Cortex of kidney (tissue), 1 donor: ENCODE results near the gene FCRL6.

Experiments used
- DNase-seq: peaks from one replicate; lab custom pipeline; 2025; lab: John Stamatoyannopoulos, UW

FCRL6 gene

GRCh38 chr1:159802111-159802510 lies at the start of gene FCRL6:
FCRL6 (plus strand) TSS chr1:159802360; CDS start chr1:159802425, 65 bp downstream.
- no peak for DNase-seq

- no peak for DNase-seq
These were observed 48.8 kb upstream of the FCRL6 start for GRCh38 chr1:159753386-159753785.

- DNase-seq = no peak
These were observed 46.6 kb upstream of the FCRL6 start for GRCh38 chr1:159755451-159756007.

- no peak for DNase-seq
These were observed 45.8 kb upstream of the FCRL6 start for GRCh38 chr1:159756397-159756796.

GRCh38 chr1:159763686-159764085 lies 38.5 kb upstream of the FCRL6 start:
- no peak for DNase-seq

- no peak for DNase-seq
These were observed 36.4 kb upstream of the FCRL6 start for GRCh38 chr1:159765806-159766205.

GRCh38 chr1:159771127-159771895 lies 30.8 kb upstream of the FCRL6 start:
- DNase-seq = no peak

- no peak for DNase-seq
These were observed 27.7 kb upstream of the FCRL6 start for GRCh38 chr1:159774465-159774864.

- DNase-seq = no peak
These were observed 26.4 kb upstream of the FCRL6 start for GRCh38 chr1:159775716-159776115.

- DNase-seq = no peak
These were observed 23.9 kb upstream of the FCRL6 start for GRCh38 chr1:159778266-159778665.

GRCh38 chr1:159779403-159779851 lies 22.7 kb upstream of the FCRL6 start:
- no peak for DNase-seq

- peak; percentile 56 for DNase-seq
These were observed 21.3 kb upstream of the FCRL6 start, which contains the start of gene DUSP23 for GRCh38 chr1:159780583-159781582. DUSP23 (plus strand) TSS chr1:159780962; CDS start chr1:159781101, 139 bp downstream.

GRCh38 chr1:159781992-159782391 lies 20.2 kb upstream of the FCRL6 start:
- DNase-seq = no peak

GRCh38 chr1:159783724-159784123 lies 18.4 kb upstream of the FCRL6 start:
- DNase-seq = no peak

GRCh38 chr1:159786465-159786864 lies 15.7 kb upstream of the FCRL6 start:
- DNase-seq = no peak

- DNase-seq = no peak
These were observed 15.2 kb upstream of the FCRL6 start for GRCh38 chr1:159786966-159787365.

GRCh38 chr1:159790237-159790917 lies 11.8 kb upstream of the FCRL6 start:
- DNase-seq = no peak

GRCh38 chr1:159791031-159791430 lies 11.1 kb upstream of the FCRL6 start:
- DNase-seq = no peak

GRCh38 chr1:159791461-159791860 lies 10.7 kb upstream of the FCRL6 start:
- no peak for DNase-seq

- no peak for DNase-seq
These were observed 6.6 kb upstream of the FCRL6 start for GRCh38 chr1:159795534-159795933.

GRCh38 chr1:159798893-159799292 lies 3.3 kb upstream of the FCRL6 start:
- no peak for DNase-seq
